ENCODE results near the gene CBX3. TPM values are rescaled to one million over a fixed set of nuclear protein-coding genes. Genes with fewer than 3 reads are reported as not detected.
A peak's percentile ranks its signal among the peaks of the same experiment; 100 is the strongest.
"Not testable (repeated sequence)": the region's sequence is repeated elsewhere in the genome, so short reads cannot be mapped to it uniquely, and the experiment has no call there.

Gene CBX3
- total RNA-seq, 1 donor from 2014 or later, result 52.1 TPM

DNA sequence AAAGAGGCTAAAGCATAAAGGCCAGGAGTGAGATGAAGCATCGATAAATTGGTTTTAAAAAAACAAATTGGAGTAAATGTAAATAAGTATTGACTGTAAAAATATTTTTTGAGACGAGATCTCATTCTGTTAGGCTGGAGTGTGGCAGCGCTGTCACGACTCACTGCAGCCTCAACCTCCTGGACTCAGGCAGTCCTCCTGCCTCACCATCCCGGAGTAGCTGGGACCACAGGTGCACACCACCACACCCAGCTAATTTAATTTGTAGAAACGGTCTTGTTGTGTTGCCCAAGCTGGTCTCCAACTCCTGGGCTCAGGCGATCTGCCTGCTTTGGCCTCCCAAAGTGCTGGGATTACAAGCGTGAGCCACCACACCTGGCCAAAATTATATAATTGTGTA, 18.8 kb upstream of the CBX3 start:
- Histone ChIP-seq H3K27ac (no peak overlapping the region), H3K4me1 (no peaks in the 10 kb centered on the region), H3K36me3 (no peaks in the 10 kb centered on the region), H3K9me3 (no peaks in the 10 kb centered on the region), H3K27me3 (no peaks in the 10 kb centered on the region), H3K4me3 (no peak overlapping the region)
- TF ChIP-seq POLR2AphosphoS5 (IDR thresholded peaks at IDR 0.05; ENCODE audit: insufficient read depth in 1 of 2, low read depth in 1 of 2), result peak in 1 of 2 donors; percentile 16
- TF ChIP-seq, protein P1, sequence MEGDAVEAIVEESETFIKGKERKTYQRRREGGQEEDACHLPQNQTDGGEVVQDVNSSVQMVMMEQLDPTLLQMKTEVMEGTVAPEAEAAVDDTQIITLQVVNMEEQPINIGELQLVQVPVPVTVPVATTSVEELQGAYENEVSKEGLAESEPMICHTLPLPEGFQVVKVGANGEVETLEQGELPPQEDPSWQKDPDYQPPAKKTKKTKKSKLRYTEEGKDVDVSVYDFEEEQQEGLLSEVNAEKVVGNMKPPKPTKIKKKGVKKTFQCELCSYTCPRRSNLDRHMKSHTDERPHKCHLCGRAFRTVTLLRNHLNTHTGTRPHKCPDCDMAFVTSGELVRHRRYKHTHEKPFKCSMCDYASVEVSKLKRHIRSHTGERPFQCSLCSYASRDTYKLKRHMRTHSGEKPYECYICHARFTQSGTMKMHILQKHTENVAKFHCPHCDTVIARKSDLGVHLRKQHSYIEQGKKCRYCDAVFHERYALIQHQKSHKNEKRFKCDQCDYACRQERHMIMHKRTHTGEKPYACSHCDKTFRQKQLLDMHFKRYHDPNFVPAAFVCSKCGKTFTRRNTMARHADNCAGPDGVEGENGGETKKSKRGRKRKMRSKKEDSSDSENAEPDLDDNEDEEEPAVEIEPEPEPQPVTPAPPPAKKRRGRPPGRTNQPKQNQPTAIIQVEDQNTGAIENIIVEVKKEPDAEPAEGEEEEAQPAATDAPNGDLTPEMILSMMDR (IDR thresholded peaks at IDR 0.05), result no peak
- no peak for DNase-seq (ENCODE audit: extremely low spot score in 2 of 2)
- intact Hi-C loops (cut with DNase I), result no loop called here

DNA sequence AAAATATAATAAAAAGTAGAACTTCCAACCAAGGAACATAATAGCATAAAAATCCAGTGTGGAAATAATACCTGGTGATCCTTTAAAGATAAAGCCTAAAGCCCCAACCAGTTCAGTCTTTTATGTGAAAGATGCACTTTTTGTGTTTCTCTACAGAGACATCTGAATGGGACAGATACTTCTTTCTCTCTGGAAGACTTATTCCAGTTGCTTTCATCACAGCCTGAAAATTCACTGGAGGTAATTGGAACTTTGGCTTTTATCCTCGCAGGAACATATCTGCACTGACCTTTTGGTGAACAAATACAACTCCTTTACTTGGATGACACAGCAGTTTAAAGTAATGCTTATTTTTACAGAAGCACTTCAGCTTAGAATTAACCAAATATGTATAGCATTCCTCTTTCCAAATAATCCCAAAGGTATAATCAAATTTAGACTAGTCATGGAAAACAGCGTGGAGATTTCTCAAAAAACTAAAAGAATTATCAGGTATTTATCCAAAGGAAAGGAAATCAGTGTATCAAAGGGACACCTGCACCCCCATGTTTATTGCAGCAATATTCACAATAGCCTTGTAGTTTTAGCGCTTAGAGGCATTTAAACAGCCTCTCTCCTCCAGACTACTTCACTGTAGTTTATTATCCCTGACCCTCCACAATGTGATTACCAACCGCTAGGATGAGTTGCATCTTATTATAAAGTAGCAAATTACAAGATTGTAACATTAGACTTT, 17.8 kb upstream of the CBX3 start:
- Histone ChIP-seq H3K27ac (no peak overlapping the region), H3K36me3 (peaks cover 0 to 7% of the 10 kb centered on the region in 2 donors), H3K4me1 (no peaks in the 10 kb centered on the region), H3K9me3 (no peaks in the 10 kb centered on the region), H3K27me3 (no peaks in the 10 kb centered on the region), H3K4me3 (no peak overlapping the region)
- DNase-seq (ENCODE audit: extremely low spot score in 2 of 2), result no peak
- TF ChIP-seq POLR2AphosphoS5 (IDR thresholded peaks at IDR 0.05; ENCODE audit: insufficient read depth in 1 of 2, low read depth in 1 of 2), result no peak
- TF ChIP-seq, protein P1 (IDR thresholded peaks at IDR 0.05), result no peak
- TF ChIP-seq POLR2A (IDR thresholded peaks at IDR 0.05), result no peak
- intact Hi-C loops (cut with DNase I), result no loop called here

DNA sequence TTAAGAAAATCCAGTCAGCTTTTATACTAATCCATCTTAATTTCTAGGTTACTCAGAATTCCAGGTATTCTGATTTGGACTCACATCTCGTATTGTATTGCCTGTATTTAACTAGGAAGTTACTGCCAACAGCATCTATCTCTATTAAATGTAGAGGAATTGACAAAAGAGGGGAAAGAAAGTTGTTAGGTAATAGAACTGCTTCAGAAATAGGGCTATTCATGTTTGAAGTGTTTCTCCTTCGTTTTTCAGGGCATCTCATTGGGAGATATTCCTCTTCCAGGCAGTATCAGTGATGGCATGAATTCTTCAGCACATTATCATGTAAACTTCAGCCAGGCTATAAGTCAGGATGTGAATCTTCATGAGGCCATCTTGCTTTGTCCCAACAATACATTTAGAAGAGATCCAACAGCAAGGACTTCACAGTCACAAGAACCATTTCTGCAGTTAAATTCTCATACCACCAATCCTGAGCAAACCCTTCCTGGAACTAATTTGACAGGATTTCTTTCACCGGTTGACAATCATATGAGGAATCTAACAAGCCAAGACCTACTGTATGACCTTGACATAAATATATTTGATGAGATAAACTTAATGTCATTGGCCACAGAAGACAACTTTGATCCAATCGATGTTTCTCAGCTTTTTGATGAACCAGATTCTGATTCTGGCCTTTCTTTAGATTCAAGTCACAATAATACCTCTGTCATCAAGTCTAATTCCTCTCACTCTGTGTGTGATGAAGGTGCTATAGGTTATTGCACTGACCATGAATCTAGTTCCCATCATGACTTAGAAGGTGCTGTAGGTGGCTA, 17.1 kb upstream of the CBX3 start:
- H3K9me3 ChIP-seq; H3K27me3 ChIP-seq; DNase-seq (ENCODE audit: extremely low spot score in 2 of 2); H3K4me1 ChIP-seq; intact Hi-C loops (cut with DNase I); H3K27ac ChIP-seq; H3K4me3 ChIP-seq: not testable (repeated sequence)
- peaks cover 0 to 15% of the 10 kb centered on the region in 2 donors for H3K36me3 ChIP-seq

DNA sequence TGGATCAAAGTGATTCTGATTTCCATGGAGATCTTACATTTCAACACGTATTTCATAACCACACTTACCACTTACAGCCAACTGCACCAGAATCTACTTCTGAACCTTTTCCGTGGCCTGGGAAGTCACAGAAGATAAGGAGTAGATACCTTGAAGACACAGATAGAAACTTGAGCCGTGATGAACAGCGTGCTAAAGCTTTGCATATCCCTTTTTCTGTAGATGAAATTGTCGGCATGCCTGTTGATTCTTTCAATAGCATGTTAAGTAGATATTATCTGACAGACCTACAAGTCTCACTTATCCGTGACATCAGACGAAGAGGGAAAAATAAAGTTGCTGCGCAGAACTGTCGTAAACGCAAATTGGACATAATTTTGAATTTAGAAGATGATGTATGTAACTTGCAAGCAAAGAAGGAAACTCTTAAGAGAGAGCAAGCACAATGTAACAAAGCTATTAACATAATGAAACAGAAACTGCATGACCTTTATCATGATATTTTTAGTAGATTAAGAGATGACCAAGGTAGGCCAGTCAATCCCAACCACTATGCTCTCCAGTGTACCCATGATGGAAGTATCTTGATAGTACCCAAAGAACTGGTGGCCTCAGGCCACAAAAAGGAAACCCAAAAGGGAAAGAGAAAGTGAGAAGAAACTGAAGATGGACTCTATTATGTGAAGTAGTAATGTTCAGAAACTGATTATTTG, 16.3 kb upstream of the CBX3 start:
- TF ChIP-seq POLR2A (IDR thresholded peaks at IDR 0.05) (no peak), POLR2AphosphoS5 (IDR thresholded peaks at IDR 0.05; ENCODE audit: insufficient read depth in 1 of 2, low read depth in 1 of 2) (no peak)
- TF ChIP-seq, protein P1 (IDR thresholded peaks at IDR 0.05), result no peak
- Histone ChIP-seq H3K27ac (no peak overlapping the region), H3K9me3 (no peaks in the 10 kb centered on the region), H3K4me1 (no peaks in the 10 kb centered on the region), H3K27me3 (no peaks in the 10 kb centered on the region), H3K4me3 (no peak overlapping the region), H3K36me3 (peaks cover 0 to 22% of the 10 kb centered on the region in 2 donors)
- no peak for DNase-seq (ENCODE audit: extremely low spot score in 2 of 2)
- intact Hi-C loops (cut with DNase I), result no loop called here

DNA sequence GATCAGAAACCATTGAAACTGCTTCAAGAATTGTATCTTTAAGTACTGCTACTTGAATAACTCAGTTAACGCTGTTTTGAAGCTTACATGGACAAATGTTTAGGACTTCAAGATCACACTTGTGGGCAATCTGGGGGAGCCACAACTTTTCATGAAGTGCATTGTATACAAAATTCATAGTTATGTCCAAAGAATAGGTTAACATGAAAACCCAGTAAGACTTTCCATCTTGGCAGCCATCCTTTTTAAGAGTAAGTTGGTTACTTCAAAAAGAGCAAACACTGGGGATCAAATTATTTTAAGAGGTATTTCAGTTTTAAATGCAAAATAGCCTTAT, 15.7 kb upstream of the CBX3 start:
- DNase-seq (ENCODE audit: extremely low spot score in 2 of 2), result no peak
- intact Hi-C loops (cut with DNase I), result no loop called here
- no peak overlapping the region for H3K4me3 ChIP-seq
- H3K27me3 ChIP-seq, result no peaks in the 10 kb centered on the region
- H3K9me3 ChIP-seq, result no peaks in the 10 kb centered on the region
- peaks cover 0 to 27% of the 10 kb centered on the region in 2 donors for H3K36me3 ChIP-seq
- H3K27ac ChIP-seq, result no peak overlapping the region
- TF ChIP-seq, protein P1 (IDR thresholded peaks at IDR 0.05), result no peak
- TF ChIP-seq POLR2AphosphoS5 (IDR thresholded peaks at IDR 0.05; ENCODE audit: insufficient read depth in 1 of 2, low read depth in 1 of 2), result no peak
- no peak for TF ChIP-seq POLR2A (IDR thresholded peaks at IDR 0.05)
- no peaks in the 10 kb centered on the region for H3K4me1 ChIP-seq

All from vagina (tissue), 2 donors.